GM12878 (cell line): ENCODE results near the gene AMBRA1. TPM values are rescaled to one million over a fixed set of nuclear protein-coding genes. Genes with fewer than 3 reads are reported as not detected.

Experiments
- ATAC-seq: fragments of 200-7000 bp; cut with Tn5 transposase; 3 replicates; pipeline ENCODE4 v1.9.1; 2020; ENCODE audit warnings: mild to moderate bottlenecking, moderate library complexity
- BruUV-seq: library from RNA; stranded (reverse); fragments of 400-500 nt; replicated peaks from 2 replicates; lab custom pipeline; 2021; lab: Mats Ljungman, UMichigan
- CTCF ChIA-PET: fragments of 300-600 bp; sonication (Branson Sonifier 250); formaldehyde crosslinking; extraction: SDS; loops from one replicate; lab custom pipeline; 2021; ENCODE audit warnings: inconsistent platforms; lab: Yijun Ruan, JAX
- POLR2A ChIA-PET: fragments of 350-600 bp; formaldehyde crosslinking; extraction: SDS; loops from one replicate; lab custom pipeline; 2021; ENCODE audit warnings: inconsistent platforms; lab: Charles Lee
- RAD21 ChIA-PET: fragments of 300-600 bp; sonication (Branson Sonifier 250); formaldehyde crosslinking; loops from one replicate; lab custom pipeline; 2023; ENCODE audit warnings: antibody characterized with exemption; ENCODE audit not compliant: unreplicated experiment; lab: Charles Lee
- SMC1A ChIA-PET: fragments of 300-600 bp; sonication (Branson Sonifier 250); formaldehyde crosslinking; loops from one replicate; lab custom pipeline; 2023; ENCODE audit not compliant: unreplicated experiment, uncharacterized antibody; lab: Charles Lee
- DNase-seq: peaks from one replicate; pipeline ENCODE4 v3.0.0-alpha.2; 2011; ENCODE audit warnings: low read depth, low spot score
- FAIRE-seq: peaks from 3 replicates; lab custom pipeline; 2011; peaks lifted over from hg19 to GRCh38; lab: Jason Lieb, UNC
- H2AFZ ChIP-seq: 2 replicates; pipeline ENCODE4 v1.6.0; 2011; ENCODE audit warnings: low read depth, low read length, control low read depth; ENCODE audit not compliant: control insufficient read depth
- H3K27ac ChIP-seq: 2 replicates; pipeline ENCODE4 v1.5.1; 2011; ENCODE audit warnings: control low read depth; ENCODE audit not compliant: control insufficient read depth, insufficient read depth
- H3K27me3 ChIP-seq, 2 experiments: replicated peaks in 1 of 2; 2 replicates each; pipeline versions ENCODE4 v1.6.0 to v1.6.1; 2011; ENCODE audit warnings: low read length in 1 of 2; ENCODE audit not compliant: control insufficient read depth in 2 of 2, insufficient read depth in 2 of 2
- H3K36me3 ChIP-seq, 2 experiments: 2 replicates each; pipeline ENCODE4 v1.5.1; 2011; ENCODE audit warnings: low read length in 1 of 2; ENCODE audit not compliant: control insufficient read depth in 2 of 2, insufficient read depth in 2 of 2
- H3K4me1 ChIP-seq: 2 replicates; pipeline ENCODE4 v1.6.1; 2011; ENCODE audit warnings: mild to moderate bottlenecking, low read length, moderate library complexity, mixed read lengths; ENCODE audit not compliant: control insufficient read depth, insufficient read depth
- H3K4me2 ChIP-seq: 2 replicates; pipeline ENCODE4 v1.6.0; 2011; ENCODE audit warnings: control low read depth; ENCODE audit not compliant: control insufficient read depth, insufficient read depth
- H3K4me3 ChIP-seq: fragments of 200-600 bp; sonication (generic); 2 replicates; pipeline ENCODE4 v1.5.1; 2016
- H3K79me2 ChIP-seq: 2 replicates; pipeline ENCODE4 v1.6.0; 2011; ENCODE audit warnings: low read length; ENCODE audit not compliant: control insufficient read depth, insufficient read depth
- H3K9ac ChIP-seq: 2 replicates; pipeline ENCODE4 v1.8.0; 2011; ENCODE audit warnings: low read length, control low read depth, mixed read lengths; ENCODE audit not compliant: control insufficient read depth, insufficient read depth
- H3K9me3 ChIP-seq: replicated peaks from 3 replicates; pipeline ENCODE4 v1.5.1; 2011; ENCODE audit warnings: mild to moderate bottlenecking, low read length; ENCODE audit not compliant: control insufficient read depth, insufficient read depth
- H4K20me1 ChIP-seq: 2 replicates; pipeline ENCODE4 v1.6.0; 2011; ENCODE audit not compliant: control insufficient read depth, insufficient read depth
- ATF7 ChIP-seq: fragments of 450-650 bp; IDR thresholded peaks from 2 replicates; pipeline ENCODE4 v1.6.1; 2016; ENCODE audit warnings: low read depth, mild to moderate bottlenecking
- CTCF ChIP-seq, 3 experiments: IDR thresholded peaks in 2 of 3; conservative IDR thresholded peaks in 1 of 3; 2 replicates each; pipeline ENCODE4 v1.5.1; 2011; ENCODE audit warnings: low read depth in 3 of 3, low read length in 3 of 3, mild to moderate bottlenecking in 3 of 3, control low read depth in 2 of 3, moderate library complexity in 2 of 3, inconsistent platforms in 1 of 3, mixed read lengths in 1 of 3; ENCODE audit not compliant: control insufficient read depth in 2 of 3, insufficient read depth in 1 of 3; ENCODE audit errors: extremely low read depth in 1 of 3
- EP300 ChIP-seq, 2 experiments: fragments of 150-350 bp in 1 of 2; IDR thresholded peaks; 2 replicates each; pipeline ENCODE4 v1.6.1; 2011 to 2012; ENCODE audit warnings: low read depth in 2 of 2, low read length in 2 of 2, borderline replicate concordance in 1 of 2, improper control_type of control experiment in 1 of 2, inconsistent platforms in 1 of 2; ENCODE audit not compliant: control insufficient read depth in 1 of 2
- IRF4 ChIP-seq: IDR thresholded peaks from 2 replicates; pipeline ENCODE4 v1.6.1; 2011; ENCODE audit warnings: low read depth, low read length
- NFYA ChIP-seq: IDR thresholded peaks from 2 replicates; pipeline ENCODE4 v1.6.1; 2011; ENCODE audit warnings: low read depth, mild to moderate bottlenecking, low read length, improper control_type of control experiment, borderline replicate concordance
- NR2C2 ChIP-seq: IDR thresholded peaks from 2 replicates; pipeline ENCODE4 v1.6.1; 2011; ENCODE audit warnings: borderline replicate concordance, low read depth; ENCODE audit not compliant: control insufficient read depth, insufficient read length
- TCF12 ChIP-seq: IDR thresholded peaks from 2 replicates; pipeline ENCODE4 v1.6.1; 2011; ENCODE audit warnings: low read depth, mild to moderate bottlenecking, low read length
- YY1 ChIP-seq: IDR thresholded peaks from 2 replicates; pipeline ENCODE4 v1.6.1; 2011; ENCODE audit warnings: low read depth, mild to moderate bottlenecking, low read length
- ZNF687 ChIP-seq: fragments of 450-650 bp; IDR thresholded peaks from 2 replicates; pipeline ENCODE4 v1.6.1; 2017; ENCODE audit warnings: mild to moderate bottlenecking, moderate library complexity
- WGBS: methylation state at CpG from one replicate; pipeline ENCODE4 v1.1.6; 2016; ENCODE audit warnings: low lambda C conversion rate; ENCODE audit not compliant: insufficient replicate concordance, insufficient coverage; ENCODE audit errors: missing lambda C conversion rate; 5-methylcytosine and 5-hydroxymethylcytosine counted together
- in situ Hi-C: fragments of 300-500 bp; cut with MboI; formaldehyde crosslinking; loops from 9 replicates; pipeline ENCODE4 v1.14.3; 2018; ENCODE audit warnings: mixed read lengths
- intact Hi-C: fragments of 100-400 bp; cut with micrococcal nuclease; formaldehyde crosslinking; loops from one replicate; pipeline ENCODE4 v1.14.2; 2022; ENCODE audit not compliant: unreplicated experiment
- polyA plus RNA-seq, 11 experiments: library from polyadenylated mRNA; depleted of rRNA in 4 of 11; unstranded in 6 of 11; stranded (reverse) in 5 of 11; fragments of >200 nt; fragmentation: Nextera tagmentation in 4 of 11; fragmentation: Illumina TruSeq in 1 of 11; extraction: Ambion mirVana in 4 of 11; extraction: Trizol in 1 of 11; gene quantifications; 1 replicate in 1 of 11; 2 replicates in 10 of 11; pipeline versions ENCODE4 v1.2.1 to v1.2.3, GENCODE V29; 2011 to 2016; ENCODE audit warnings: inconsistent platforms in 2 of 11, missing spikeins in 2 of 11, low read depth in 1 of 11
- total RNA-seq, 4 experiments: library from RNA; depleted of rRNA in 3 of 4; stranded (reverse); fragments of >200 nt in 3 of 4; fragmentation: Illumina TruSeq in 1 of 4; extraction: Trizol in 1 of 4; gene quantifications; 2 replicates each; pipeline versions ENCODE4 v1.2.1 to v1.2.3, GENCODE V29; 2013 to 2021
- TF ChIP-seq, protein P1 (sequence below): IDR thresholded peaks from 2 replicates; pipeline ENCODE4 v1.6.1; 2012; ENCODE audit warnings: improper control_type of control experiment, low read depth, low read length; ENCODE audit not compliant: insufficient replicate concordance

AMBRA1 gene
- total and polyA plus RNA-seq, 10 of the 15 experiments (the other 5 are each of a cell fraction or from before 2014, with no cell fraction given), result 0.57 to 34.3 (median 13.7) TPM

- Histone ChIP-seq H3K4me2 (no peak overlapping the region), H3K4me1 (no peaks in the 10 kb centered on the region), H2AFZ (no peak overlapping the region), H4K20me1 (no peaks in the 10 kb centered on the region), H3K27ac (no peak overlapping the region), H3K79me2 (no peaks in the 10 kb centered on the region), H3K9ac (no peak overlapping the region), H3K27me3 (no peaks in the 10 kb centered on the region), H3K36me3 (peaks cover 0 to 3% of the 10 kb centered on the region in 2 experiments; a peak in 1 of 4 replicates), H3K9me3 (no peaks in the 10 kb centered on the region), H3K4me3 (no peak overlapping the region)
- ChIA-PET SMC1A (interaction anchor here (0.9 to 10.4 kb wide), 9 partner anchors 10 to 73 kb away, joined by 3 to 171 read pairs (median 5); no protein-coding TSS in a partner anchor), RAD21 (interaction anchor here (1.2 to 2.2 kb wide), 4 partner anchors 19 to 34 kb away, joined by 5 to 8 read pairs (median 6); no protein-coding TSS in a partner anchor), CTCF (interaction anchor here (1.9 to 2.9 kb wide), 2 partner anchors 10 to 69 kb away, joined by 4 to 12 read pairs; no protein-coding TSS in a partner anchor), POLR2A (interaction anchor here (0.5 to 1.0 kb wide), 4 partner anchors 19 to 159 kb away, joined by 3 to 6 read pairs (median 4); no protein-coding TSS in a partner anchor)
- no TSS peak for BruUV-seq
- FAIRE-seq (no peak), DNase-seq (no peak), ATAC-seq (no peak)
- in situ Hi-C loops (no loop called here), intact Hi-C loops (no loop called here)
- WGBS, result 78% methylated on average over 8 of the region's 8 CpGs
- TF ChIP-seq, protein P1, sequence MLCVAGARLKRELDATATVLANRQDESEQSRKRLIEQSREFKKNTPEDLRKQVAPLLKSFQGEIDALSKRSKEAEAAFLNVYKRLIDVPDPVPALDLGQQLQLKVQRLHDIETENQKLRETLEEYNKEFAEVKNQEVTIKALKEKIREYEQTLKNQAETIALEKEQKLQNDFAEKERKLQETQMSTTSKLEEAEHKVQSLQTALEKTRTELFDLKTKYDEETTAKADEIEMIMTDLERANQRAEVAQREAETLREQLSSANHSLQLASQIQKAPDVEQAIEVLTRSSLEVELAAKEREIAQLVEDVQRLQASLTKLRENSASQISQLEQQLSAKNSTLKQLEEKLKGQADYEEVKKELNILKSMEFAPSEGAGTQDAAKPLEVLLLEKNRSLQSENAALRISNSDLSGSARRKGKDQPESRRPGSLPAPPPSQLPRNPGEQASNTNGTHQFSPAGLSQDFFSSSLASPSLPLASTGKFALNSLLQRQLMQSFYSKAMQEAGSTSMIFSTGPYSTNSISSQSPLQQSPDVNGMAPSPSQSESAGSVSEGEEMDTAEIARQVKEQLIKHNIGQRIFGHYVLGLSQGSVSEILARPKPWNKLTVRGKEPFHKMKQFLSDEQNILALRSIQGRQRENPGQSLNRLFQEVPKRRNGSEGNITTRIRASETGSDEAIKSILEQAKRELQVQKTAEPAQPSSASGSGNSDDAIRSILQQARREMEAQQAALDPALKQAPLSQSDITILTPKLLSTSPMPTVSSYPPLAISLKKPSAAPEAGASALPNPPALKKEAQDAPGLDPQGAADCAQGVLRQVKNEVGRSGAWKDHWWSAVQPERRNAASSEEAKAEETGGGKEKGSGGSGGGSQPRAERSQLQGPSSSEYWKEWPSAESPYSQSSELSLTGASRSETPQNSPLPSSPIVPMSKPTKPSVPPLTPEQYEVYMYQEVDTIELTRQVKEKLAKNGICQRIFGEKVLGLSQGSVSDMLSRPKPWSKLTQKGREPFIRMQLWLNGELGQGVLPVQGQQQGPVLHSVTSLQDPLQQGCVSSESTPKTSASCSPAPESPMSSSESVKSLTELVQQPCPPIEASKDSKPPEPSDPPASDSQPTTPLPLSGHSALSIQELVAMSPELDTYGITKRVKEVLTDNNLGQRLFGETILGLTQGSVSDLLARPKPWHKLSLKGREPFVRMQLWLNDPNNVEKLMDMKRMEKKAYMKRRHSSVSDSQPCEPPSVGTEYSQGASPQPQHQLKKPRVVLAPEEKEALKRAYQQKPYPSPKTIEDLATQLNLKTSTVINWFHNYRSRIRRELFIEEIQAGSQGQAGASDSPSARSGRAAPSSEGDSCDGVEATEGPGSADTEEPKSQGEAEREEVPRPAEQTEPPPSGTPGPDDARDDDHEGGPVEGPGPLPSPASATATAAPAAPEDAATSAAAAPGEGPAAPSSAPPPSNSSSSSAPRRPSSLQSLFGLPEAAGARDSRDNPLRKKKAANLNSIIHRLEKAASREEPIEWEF, result no peak
- TF ChIP-seq NFYA (no peak), IRF4 (no peak), ZNF687 (no peak), YY1 (no peak), ATF7 (no peak), EP300 (IDR thresholded peaks at IDR 0.05; ENCODE audit: borderline replicate concordance in 1 of 2, control insufficient read depth in 1 of 2, low read depth in 2 of 2, low read length in 2 of 2) (no peak), TCF12 (no peak), NR2C2 (no peak), CTCF (IDR thresholded peaks at IDR 0.05 in 2 of 3, conservative IDR thresholded peaks at IDR 0.05 in 1 of 3; ENCODE audit: control insufficient read depth in 2 of 3, extremely low read depth in 1 of 3, insufficient read depth in 1 of 3, low read depth in 3 of 3, low read length in 3 of 3) (no peak)
Observed at GRCh38 chr11:46456269-46457001, 137.4 kb downstream of the AMBRA1 start.
